ENCODE measurements around the gene TMC4.

TMC4 gene

GRCh38 chr19:54155694-54156093 is 17.3 kb downstream of the TMC4 start:
- H3K4me3 Mint-ChIP-seq = no peak overlapping the region
- no peaks in the 10 kb centered on the region for H3K27me3 Mint-ChIP-seq
- peaks cover 60% of the 10 kb centered on the region for H3K4me1 Mint-ChIP-seq
- DNase-seq (ENCODE audit: low spot score in 2 of 2) (no peak), ATAC-seq (replicated peaks; ENCODE audit: extremely low read depth, poor library complexity, severe bottlenecking) (no peak)
- peaks cover 66% of the 10 kb centered on the region for H3K36me3 Mint-ChIP-seq (ENCODE audit: insufficient read depth)
- H3K9me3 Mint-ChIP-seq = no peaks in the 10 kb centered on the region
- H3K27ac Mint-ChIP-seq (ENCODE audit: low read depth) = no peak overlapping the region

- DNase-seq (ENCODE audit: low spot score in 2 of 2) (peak in 1 of 2 donors; percentile 38), ATAC-seq (replicated peaks; ENCODE audit: extremely low read depth, poor library complexity, severe bottlenecking) (peak; percentile 4)
- Mint-ChIP-seq H3K27ac (ENCODE audit: low read depth) (no peak overlapping the region), H3K27me3 (no peaks in the 10 kb centered on the region), H3K9me3 (no peaks in the 10 kb centered on the region), H3K36me3 (ENCODE audit: insufficient read depth) (peaks cover 62% of the 10 kb centered on the region), H3K4me3 (no peak overlapping the region), H3K4me1 (peaks cover 51% of the 10 kb centered on the region)
These were observed 18.2 kb downstream of the TMC4 start for GRCh38 chr19:54154603-54155345.

- H3K36me3 Mint-ChIP-seq (ENCODE audit: insufficient read depth) = peaks cover 61% of the 10 kb centered on the region
- no peak overlapping the region for H3K4me3 Mint-ChIP-seq
- H3K27ac Mint-ChIP-seq (ENCODE audit: low read depth) = peak overlapping the region; percentile 29
- H3K27me3 Mint-ChIP-seq = no peaks in the 10 kb centered on the region
- DNase-seq (ENCODE audit: low spot score in 2 of 2) (no peak), ATAC-seq (replicated peaks; ENCODE audit: extremely low read depth, poor library complexity, severe bottlenecking) (no peak)
- peaks cover 44% of the 10 kb centered on the region for H3K4me1 Mint-ChIP-seq
- H3K9me3 Mint-ChIP-seq = no peaks in the 10 kb centered on the region
These were observed 19.1 kb downstream of the TMC4 start for GRCh38 chr19:54153731-54154326.

- DNase-seq (ENCODE audit: low spot score in 2 of 2) (no peak), ATAC-seq (replicated peaks; ENCODE audit: extremely low read depth, poor library complexity, severe bottlenecking) (no peak)
- Mint-ChIP-seq H3K4me1 (peaks cover 38% of the 10 kb centered on the region), H3K27me3 (no peaks in the 10 kb centered on the region), H3K27ac (ENCODE audit: low read depth) (no peak overlapping the region), H3K9me3 (no peaks in the 10 kb centered on the region), H3K4me3 (no peak overlapping the region), H3K36me3 (ENCODE audit: insufficient read depth) (peaks cover 56% of the 10 kb centered on the region)
These were observed 20.0 kb downstream of the TMC4 start for GRCh38 chr19:54152878-54153524.

DNA sequence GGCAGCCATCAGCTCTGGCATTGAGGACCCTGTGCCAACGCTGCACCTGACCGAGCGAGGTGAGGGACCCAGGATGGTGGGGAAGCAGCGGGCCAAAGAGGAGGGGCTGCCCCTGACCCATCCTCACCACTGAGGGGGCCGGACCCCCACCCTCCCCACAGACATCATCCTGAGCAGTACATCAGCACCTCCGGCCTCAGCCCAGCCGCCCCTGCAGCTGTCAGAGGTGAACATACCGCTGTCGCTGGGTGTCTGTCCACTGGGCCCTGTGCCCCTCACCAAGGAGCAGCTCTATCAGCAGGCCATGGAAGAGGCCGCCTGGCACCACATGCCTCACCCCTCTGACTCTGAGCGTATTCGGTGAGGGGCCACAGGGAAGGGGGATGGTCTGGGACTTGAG is 20.7 kb downstream of the TMC4 start:
- peaks cover 36% of the 10 kb centered on the region for H3K4me1 Mint-ChIP-seq

GRCh38 chr19:54151362-54152035 is 21.5 kb downstream of the TMC4 start:
- H3K27ac Mint-ChIP-seq (ENCODE audit: low read depth) = no peak overlapping the region
- peaks cover 51% of the 10 kb centered on the region for H3K36me3 Mint-ChIP-seq (ENCODE audit: insufficient read depth)
- peaks cover 29% of the 10 kb centered on the region for H3K4me1 Mint-ChIP-seq
- no peaks in the 10 kb centered on the region for H3K27me3 Mint-ChIP-seq
- ATAC-seq (replicated peaks; ENCODE audit: extremely low read depth, poor library complexity, severe bottlenecking) (no peak), DNase-seq (ENCODE audit: low spot score in 2 of 2) (no peak)
- H3K9me3 Mint-ChIP-seq = no peaks in the 10 kb centered on the region
- H3K4me3 Mint-ChIP-seq = no peak overlapping the region

More for the DNA sequence above, 20.7 kb downstream of the TMC4 start:
- Mint-ChIP-seq H3K27me3 (no peaks in the 10 kb centered on the region), H3K36me3 (ENCODE audit: insufficient read depth) (peaks cover 54% of the 10 kb centered on the region), H3K27ac (ENCODE audit: low read depth) (no peak overlapping the region), H3K9me3 (no peaks in the 10 kb centered on the region), H3K4me3 (no peak overlapping the region)
- ATAC-seq (replicated peaks; ENCODE audit: extremely low read depth, poor library complexity, severe bottlenecking) (no peak), DNase-seq (ENCODE audit: low spot score in 2 of 2) (no peak)

DNA sequence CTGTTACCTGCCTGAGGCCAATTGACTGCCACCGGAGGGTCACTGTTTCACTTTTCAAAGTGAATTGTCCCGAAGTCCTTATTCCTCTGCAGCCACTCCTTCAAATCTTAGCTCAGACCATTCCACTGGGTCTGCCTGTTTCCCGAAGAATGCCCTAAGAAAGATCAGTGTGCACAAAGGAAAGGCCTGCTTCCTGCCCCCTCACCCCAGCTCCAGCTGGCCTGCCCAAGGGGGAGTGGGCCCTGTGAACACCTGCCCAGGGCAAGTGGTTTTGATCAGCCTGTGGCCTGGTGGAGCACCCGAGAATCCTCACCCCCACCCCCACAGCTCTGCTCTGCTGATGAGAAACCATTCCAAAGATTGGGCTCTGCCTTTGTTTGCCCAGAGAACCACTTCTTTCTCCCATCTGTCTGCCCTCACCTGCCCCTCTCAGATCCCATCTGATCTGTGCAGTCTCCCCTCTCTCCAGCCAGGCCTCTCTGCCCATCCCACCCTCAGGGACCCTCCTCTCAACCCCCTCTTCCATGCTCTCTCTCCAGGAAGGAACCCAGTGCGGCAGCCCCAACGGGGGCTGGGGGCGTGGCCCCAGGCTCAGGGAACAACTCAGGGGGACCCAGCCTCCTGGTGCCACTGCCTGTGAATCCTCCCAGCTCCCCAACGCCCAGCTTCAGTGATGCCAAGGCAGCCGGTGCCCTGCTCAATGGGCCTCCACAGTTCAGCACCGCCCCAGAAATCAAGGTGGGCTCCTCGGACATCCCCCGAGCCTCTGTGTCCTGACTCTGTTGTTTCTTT is 23.7 kb downstream of the TMC4 start:
- DNase-seq (ENCODE audit: low spot score in 2 of 2) (no peak), ATAC-seq (replicated peaks; ENCODE audit: extremely low read depth, poor library complexity, severe bottlenecking) (no peak)
- peaks cover 22% of the 10 kb centered on the region for H3K4me1 Mint-ChIP-seq
- H3K9me3 Mint-ChIP-seq = no peaks in the 10 kb centered on the region
- no peak overlapping the region for H3K4me3 Mint-ChIP-seq
- no peaks in the 10 kb centered on the region for H3K27me3 Mint-ChIP-seq
- H3K27ac Mint-ChIP-seq (ENCODE audit: low read depth) = no peak overlapping the region
- peaks cover 40% of the 10 kb centered on the region for H3K36me3 Mint-ChIP-seq (ENCODE audit: insufficient read depth)

DNA sequence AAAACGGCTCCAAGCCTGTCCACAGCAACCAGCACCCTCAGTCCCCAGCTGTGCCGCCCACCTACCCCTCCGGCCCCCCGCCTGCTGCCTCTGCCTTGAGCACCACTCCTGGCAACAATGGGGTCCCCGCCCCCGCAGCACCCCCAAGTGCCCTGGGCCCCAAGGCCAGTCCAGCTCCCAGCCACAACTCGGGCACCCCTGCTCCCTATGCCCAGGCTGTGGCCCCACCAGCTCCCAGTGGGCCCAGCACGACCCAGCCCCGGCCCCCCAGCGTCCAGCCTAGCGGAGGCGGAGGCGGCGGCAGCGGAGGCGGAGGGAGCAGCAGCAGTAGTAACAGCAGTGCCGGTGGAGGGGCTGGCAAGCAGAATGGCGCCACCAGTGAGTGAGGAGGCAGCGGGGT is 24.8 kb downstream of the TMC4 start:
- DNase-seq (ENCODE audit: low spot score in 2 of 2) (no peak), ATAC-seq (replicated peaks; ENCODE audit: extremely low read depth, poor library complexity, severe bottlenecking) (no peak)
- no peaks in the 10 kb centered on the region for H3K27me3 Mint-ChIP-seq
- peaks cover 38% of the 10 kb centered on the region for H3K36me3 Mint-ChIP-seq (ENCODE audit: insufficient read depth)
- H3K4me1 Mint-ChIP-seq = peaks cover 19% of the 10 kb centered on the region
- H3K9me3 Mint-ChIP-seq = no peaks in the 10 kb centered on the region
- no peak overlapping the region for H3K27ac Mint-ChIP-seq (ENCODE audit: low read depth)
- no peak overlapping the region for H3K4me3 Mint-ChIP-seq

DNA sequence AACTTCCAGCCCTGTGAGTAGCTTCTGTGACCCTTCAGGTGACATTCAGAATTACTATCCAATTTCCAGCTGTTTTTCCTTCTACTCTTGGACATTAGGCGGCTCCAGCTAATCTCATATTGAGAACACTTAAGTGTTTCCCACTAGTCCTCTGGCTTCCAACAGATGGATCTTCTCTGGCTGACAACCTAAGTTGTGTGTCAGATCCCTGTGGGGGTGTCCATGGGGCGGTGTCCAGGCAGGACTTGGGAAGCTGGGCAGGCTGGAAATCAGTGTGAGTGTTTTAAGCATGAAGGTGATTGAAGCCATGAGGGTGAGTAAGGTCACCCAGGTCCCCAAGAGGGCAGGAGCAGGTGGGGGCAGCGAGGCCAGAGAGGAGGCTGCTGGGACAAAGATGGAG is 25.3 kb downstream of the TMC4 start:
- DNase-seq (ENCODE audit: low spot score in 2 of 2) = no peak
- Mint-ChIP-seq H3K4me3 (no peak overlapping the region), H3K27ac (ENCODE audit: low read depth) (no peak overlapping the region), H3K9me3 (no peaks in the 10 kb centered on the region), H3K27me3 (no peaks in the 10 kb centered on the region), H3K4me1 (peaks cover 18% of the 10 kb centered on the region), H3K36me3 (ENCODE audit: insufficient read depth) (peaks cover 38% of the 10 kb centered on the region)
- ATAC-seq (replicated peaks; ENCODE audit: extremely low read depth, poor library complexity, severe bottlenecking) = no peak

DNA sequence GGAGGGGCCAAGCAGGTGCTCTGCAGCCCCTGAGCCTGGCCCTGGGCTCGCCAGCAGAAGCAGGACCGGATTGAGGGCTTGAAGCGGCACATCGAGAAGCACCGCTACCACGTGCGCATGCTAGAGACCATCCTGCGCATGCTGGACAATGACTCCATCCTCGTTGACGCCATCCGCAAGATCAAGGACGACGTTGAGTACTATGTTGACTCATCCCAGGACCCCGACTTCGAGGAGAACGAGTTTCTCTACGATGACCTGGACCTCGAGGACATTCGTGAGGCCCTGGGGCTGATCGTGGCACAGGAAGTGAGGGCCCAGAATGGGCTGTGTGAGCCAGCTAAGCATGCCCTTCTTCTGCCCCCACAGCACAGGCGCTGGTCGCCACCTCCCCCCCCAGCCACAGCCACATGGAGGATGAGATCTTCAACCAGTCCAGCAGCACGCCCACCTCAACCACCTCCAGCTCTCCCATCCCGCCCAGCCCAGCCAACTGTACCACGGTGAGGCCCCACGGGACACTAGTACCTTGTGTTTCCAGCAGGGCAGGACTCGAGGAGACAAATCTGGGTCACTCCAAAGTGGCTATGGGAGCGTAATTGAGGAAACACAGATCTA is 27.3 kb downstream of the TMC4 start:
- no peak overlapping the region for H3K4me3 Mint-ChIP-seq
- peaks cover 37% of the 10 kb centered on the region for H3K36me3 Mint-ChIP-seq (ENCODE audit: insufficient read depth)
- H3K27ac Mint-ChIP-seq (ENCODE audit: low read depth) = no peak overlapping the region
- peaks cover 29% of the 10 kb centered on the region for H3K4me1 Mint-ChIP-seq
- DNase-seq (ENCODE audit: low spot score in 2 of 2) = no peak
- no peak for ATAC-seq (replicated peaks; ENCODE audit: extremely low read depth, poor library complexity, severe bottlenecking)
- no peaks in the 10 kb centered on the region for H3K27me3 Mint-ChIP-seq
- H3K9me3 Mint-ChIP-seq = no peaks in the 10 kb centered on the region

- Mint-ChIP-seq H3K27ac (ENCODE audit: low read depth) (no peak overlapping the region), H3K4me1 (peaks cover 46% of the 10 kb centered on the region), H3K36me3 (ENCODE audit: insufficient read depth) (peaks cover 39% of the 10 kb centered on the region), H3K4me3 (no peak overlapping the region), H3K27me3 (no peaks in the 10 kb centered on the region), H3K9me3 (no peaks in the 10 kb centered on the region)
- DNase-seq (ENCODE audit: low spot score in 2 of 2) (no peak), ATAC-seq (replicated peaks; ENCODE audit: extremely low read depth, poor library complexity, severe bottlenecking) (no peak)
These were observed 30.7 kb downstream of the TMC4 start for GRCh38 chr19:54142166-54142780.
